GM23248 (cell line): ENCODE data around the gene COL13A1.

ENCODE experiments used
- EZH2 ChIP-seq: fragments of 200-600 bp; sonication (generic); IDR thresholded peaks from 2 replicates; pipeline ENCODE4 v1.6.1; 2018; ENCODE audit warnings: antibody characterized with exemption, mild to moderate bottlenecking; ENCODE audit not compliant: insufficient read depth, poor library complexity, severe bottlenecking
- EZH2phosphoT487 ChIP-seq: fragments of 200-600 bp; sonication (generic); IDR thresholded peaks from 2 replicates; pipeline ENCODE4 v1.6.1; 2018; ENCODE audit warnings: antibody characterized with exemption, moderate library complexity, mild to moderate bottlenecking, low read depth; ENCODE audit not compliant: insufficient read depth

DNA sequence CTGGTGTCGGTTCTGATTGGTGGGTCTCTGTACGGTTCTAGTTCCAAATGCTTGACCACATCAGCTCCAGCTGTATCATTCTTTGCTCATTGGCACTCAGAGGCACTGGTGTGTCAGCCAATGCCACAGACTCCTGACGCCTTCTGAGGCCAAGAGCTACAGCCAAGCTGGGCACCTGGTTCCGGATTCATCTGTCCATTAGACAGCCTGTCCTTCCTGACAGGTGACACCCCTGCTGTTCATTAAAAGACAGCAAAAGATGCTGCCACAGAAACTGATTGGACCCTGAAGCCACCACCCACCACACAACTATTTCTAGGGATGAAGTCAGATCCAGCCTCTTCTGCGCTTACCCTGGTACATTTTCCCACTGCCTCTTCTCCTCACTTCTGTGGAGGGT, 35.6 kb downstream of the COL13A1 start:
- no peak for TF ChIP-seq EZH2
- no peak for TF ChIP-seq EZH2phosphoT487
